Esophagus mucosa (tissue), 1 donor: ENCODE measurements around the gene DAP3. TPM values are rescaled to one million over a fixed set of nuclear protein-coding genes. Genes with fewer than 3 reads are reported as not detected.
"Not testable (repeated sequence)": the region's sequence is repeated elsewhere in the genome, so short reads cannot be mapped to it uniquely, and the experiment has no call there.

Experiments used
- ATAC-seq: fragments of 200-7000 bp; cut with Tn5 transposase; one replicate; pipeline ENCODE4 v1.9.1; 2020
- total RNA-seq: library from RNA; stranded (reverse); gene quantifications from one replicate; pipeline ENCODE4 v1.2.4, GENCODE V29; 2023
- donor health status: DM: yes; HTN: yes; CAD: no.

DAP3 gene
- 69.7 TPM for total RNA-seq

DNA sequence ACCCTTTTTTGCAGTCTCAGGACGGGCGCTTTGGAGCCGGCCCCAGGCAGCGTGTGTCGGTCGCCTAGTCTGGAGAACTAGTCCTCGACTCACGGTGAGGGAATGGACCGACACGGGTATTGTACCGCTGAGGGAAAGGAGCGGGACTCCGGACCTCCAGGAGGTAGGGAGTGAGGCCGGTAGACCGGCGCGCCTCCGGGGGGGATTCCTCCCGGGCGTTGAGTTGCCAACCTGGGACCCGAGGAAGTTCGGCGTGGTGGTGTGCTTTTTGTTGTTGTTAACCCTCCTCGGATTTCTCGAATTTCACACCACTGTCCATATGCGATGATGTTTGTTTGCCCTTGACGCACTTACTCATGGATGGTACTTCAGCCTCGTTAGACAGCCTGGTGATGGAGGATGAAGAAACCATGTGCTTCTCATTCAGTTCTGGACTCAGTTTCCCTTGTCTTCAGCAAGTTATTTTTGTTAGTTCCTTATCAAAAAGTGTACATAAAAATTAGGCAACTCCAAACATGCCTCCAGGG lies at the start of gene DAP3:
Gene DAP3, plus strand, starts transcription at position 11 of the 527 bp plus-strand sequence. CDS start 20,689 bp downstream, outside the sequence.
- ATAC-seq = peak; percentile 1

DNA sequence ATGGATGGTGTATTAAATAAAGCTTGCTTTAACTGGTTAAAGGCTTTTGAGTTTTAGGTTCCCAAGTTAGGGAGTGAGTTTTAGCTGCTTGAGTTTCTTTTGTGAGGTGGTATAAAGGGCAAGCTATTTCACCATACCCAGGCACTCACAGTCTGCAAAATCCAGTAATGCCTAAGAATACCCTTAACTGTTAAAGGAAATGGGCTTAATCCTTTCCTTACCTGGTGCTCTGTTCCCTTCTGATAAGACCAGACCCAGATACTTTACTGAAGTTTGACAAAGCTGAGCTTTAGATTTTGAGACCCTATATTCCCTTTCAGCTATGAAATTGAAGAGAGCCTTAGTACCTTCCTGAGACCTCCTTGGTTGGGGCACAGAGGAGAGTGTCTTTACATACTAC lies 48.5 kb upstream of the DAP3 start:
- no peak for ATAC-seq

DNA sequence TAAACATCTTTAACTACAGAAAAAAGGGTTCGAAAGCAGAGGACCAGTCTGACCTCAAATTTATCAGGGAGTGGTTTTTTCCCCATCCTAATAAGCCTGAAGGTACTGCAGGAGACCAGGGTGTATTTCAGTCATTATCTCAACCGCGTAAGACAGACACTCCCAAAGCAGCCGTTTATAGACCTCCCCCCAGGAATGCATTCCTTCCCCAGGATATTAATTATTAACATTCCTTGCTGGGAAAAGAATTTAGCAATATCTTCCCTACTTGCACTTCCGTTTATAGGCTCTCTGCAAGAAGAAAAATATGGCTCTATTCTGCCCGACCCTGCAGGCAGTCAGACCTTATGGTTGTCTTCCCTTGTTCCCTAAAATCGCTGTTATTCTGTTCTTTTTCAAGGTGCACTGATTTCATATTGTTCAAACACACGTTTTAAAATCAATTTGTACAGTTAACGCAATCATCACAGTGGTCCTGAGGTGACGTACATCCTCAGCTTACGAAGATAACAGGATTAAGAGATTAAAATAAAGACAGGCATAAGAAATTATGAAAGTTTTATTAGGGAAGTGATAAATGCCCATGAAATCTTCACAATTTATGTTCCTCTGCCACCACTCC lies 46.2 kb upstream of the DAP3 start:
- not testable (repeated sequence) for ATAC-seq

DNA sequence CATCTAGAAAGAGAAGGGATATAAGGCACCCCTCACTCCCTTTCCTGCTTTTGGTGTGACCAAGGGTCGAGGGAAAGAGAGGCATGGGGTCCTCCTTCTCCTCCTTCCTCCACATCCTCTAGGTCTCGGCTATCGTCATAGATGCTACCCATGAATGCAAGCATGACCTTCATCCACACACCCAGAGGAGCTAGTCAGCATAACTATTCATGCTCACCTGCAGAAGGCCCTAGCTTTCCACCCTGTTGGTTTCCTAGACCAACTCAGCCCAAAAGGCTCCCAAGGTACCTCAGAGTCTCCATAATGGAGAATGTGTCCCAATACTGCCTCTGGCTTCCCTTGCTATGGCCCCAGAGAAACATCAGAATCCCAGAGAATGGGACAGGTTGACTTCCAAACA lies 45.7 kb upstream of the DAP3 start:
- no peak for ATAC-seq

DNA sequence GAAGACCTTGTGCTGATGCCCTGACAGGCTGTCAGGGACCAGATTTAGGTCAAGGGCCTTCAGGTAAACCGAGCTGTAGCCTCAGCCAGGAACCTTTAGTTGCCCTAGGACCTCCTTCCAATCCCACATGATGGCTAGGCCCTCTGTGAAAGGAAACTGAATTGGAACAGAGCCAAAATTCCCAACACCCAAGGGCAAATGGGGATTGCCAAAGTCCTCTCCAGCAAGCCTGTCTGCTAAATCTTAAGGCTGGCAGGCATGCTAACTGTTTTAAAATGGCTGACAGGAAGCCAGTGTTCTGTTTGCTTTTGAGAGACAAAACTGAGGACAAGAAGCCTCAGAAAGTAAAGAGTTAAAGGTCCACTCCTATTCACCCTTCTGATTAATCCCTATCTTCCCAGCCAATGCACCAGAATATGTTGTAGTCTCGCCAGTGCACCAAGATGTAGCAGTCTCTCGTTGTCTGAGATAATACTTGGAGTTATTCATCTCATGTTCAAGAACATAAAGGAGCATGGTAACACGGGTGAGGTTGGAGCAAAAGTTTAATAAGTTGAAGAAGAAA lies 43.8 kb upstream of the DAP3 start:
- ATAC-seq = no peak

DNA sequence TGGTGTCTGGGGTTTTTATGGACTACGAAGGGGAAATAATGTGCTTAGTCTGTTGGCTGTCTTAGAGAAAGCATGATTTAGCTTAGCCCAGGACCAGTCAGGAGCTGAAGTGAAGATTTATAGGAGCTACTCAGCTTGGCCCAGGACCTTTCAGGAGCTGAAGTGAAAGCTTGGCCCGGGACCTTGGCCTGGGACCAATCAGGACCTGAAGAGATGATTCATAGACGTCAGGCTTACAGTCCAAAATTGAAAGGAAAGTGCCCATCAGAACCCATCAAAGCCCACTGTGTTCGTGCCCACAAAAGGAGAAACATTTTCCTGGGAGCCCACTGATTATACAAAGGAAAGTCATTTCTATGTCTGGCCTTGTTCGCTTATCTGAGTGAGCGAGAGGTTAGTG lies 43.2 kb upstream of the DAP3 start:
- ATAC-seq = no peak

DNA sequence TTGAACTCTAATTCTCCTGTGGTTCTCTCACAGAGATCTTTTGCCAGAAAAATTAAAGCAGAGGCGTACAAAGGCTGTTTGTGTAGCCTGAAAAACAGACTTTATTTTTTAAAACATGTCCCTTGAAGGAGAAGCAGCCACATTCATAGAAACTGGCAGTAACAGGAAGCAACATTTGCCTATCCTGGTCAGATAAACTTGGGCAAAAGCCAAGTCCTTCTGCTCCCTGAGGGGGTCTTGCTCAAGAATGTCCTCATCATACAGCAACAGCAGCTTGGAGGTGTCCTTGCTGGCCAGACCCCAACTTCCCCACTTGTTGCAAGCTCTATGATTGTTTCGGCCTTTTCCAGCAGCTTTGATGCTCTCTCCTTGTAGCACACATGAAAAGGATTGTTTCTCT lies 42.6 kb upstream of the DAP3 start:
- ATAC-seq = no peak

DNA sequence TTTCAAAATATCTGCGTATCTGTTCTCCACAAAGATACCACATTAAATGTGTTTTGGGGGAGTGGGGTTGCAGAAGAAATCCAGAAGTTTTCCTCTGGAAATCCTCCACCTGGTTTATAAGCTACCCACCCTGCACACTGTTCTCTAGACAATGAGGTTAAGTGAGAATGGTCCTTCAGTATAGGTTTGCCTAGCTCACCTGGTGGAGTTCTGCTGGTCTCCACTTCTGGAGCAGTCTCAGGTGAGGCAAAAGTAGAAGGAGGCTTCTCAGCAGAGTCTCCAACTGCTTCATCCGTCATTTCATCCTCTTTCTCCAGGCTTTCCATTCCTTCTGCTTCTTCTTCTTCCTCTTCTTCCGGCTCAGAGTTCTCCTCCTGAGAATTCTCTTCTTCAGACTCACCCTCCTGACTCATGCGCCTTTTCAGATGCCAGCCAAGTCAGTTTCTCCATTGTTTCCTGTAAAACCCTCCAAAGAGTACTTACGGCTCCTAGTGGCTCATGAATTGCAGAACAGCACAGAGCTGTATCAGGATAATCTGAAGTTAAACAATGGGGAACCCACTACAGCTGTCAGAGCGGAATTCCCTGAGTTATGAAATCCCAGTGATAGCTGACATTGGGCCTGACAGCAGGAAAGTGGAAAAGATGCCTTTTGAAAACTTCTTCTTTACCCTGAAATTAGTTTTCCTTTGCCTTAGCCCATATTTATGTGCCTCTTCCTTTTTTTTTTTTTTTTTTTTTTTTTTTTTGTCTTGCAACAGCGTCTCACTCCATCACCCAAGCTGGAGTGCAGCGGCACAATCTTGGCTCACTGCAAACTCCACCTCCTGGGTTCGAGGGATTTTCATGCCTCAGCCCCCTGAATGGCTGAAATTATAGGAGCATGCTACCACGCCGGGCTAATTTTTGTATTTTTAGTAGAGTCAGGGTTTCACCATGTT lies 40.4 kb upstream of the DAP3 start:
- peak; percentile 77 for ATAC-seq

DNA sequence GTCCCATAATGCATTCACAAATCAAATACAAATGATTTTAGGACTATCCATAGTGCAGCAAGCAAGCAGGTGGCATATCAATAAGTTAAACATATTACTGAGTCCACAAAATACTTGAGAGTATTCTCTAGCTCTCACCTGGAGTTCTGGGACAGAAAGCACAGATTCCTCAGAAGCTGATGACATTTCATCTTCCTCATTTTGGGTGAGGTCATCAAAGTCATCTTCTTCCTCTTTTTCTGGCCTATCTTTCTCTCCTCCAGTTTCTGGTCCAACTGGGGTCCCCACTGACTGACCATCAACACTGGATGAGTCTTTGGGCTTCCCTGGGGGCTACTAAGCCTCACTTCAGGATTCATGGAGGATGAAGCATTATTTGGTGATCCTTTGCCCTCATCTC lies 39.2 kb upstream of the DAP3 start:
- no peak for ATAC-seq

DNA sequence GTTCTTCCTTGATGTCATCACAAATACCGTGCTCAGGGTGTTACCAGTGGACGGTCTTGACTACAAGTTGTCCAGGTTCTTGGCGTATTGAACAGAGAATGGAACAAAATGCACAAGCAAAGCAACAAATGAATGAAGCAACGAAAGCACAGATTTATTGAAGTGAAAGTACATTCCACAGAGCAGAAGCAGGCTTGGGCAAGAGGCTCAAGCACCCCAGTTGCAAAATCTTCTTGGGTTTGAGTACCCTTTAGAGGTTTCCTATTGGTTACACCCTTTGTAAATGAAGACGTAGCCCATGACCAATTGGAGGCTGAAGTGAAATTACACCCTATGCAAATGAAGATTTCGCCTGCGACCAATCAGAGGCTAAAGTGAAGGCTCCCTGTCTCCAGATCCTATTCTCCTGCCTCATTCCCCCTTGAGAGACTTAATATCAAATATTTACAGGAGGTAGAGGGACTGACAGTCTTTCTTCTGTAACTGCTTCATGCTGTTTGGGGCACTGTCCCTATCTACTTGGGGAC lies 38.6 kb upstream of the DAP3 start:
- ATAC-seq = peak; percentile 3

DNA sequence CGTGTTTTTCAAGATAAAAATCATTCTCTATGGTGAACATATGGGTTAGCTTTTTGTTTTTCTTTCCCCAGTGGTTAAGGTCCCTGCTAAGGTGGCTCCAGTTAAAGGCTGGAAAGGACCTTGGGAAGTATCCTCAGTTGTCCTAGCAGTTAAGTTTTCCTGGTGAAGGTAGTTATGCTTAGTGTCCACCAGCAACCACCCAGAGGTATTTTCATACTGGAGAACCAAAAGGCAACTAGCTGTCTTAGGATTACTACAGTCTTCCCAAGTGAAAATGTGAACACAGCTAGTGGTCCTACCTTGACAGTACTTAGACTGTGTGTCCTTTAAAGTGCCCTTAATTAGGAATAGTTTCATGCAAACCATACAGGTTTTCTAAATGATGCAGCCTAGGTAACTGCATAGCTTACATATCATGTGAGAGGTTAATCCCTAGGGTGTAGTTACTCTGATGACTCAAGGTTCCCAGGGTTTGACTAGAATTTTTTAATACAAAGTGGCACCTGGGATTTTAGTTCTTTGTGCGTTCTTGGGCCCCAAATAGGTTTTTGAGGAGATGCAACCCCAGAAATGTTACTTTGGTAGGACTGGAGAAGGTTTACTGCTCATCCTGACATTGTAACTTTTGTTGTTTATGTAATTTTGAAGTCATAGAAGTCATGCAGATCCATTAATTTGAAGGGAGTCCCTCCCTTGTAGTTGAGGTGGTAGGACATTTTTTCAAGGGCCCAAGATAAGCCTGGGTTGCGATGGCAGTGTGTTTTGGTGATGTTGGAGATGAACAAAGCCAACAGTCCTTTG lies 36.8 kb upstream of the DAP3 start:
- ATAC-seq = peak; percentile 76

DNA sequence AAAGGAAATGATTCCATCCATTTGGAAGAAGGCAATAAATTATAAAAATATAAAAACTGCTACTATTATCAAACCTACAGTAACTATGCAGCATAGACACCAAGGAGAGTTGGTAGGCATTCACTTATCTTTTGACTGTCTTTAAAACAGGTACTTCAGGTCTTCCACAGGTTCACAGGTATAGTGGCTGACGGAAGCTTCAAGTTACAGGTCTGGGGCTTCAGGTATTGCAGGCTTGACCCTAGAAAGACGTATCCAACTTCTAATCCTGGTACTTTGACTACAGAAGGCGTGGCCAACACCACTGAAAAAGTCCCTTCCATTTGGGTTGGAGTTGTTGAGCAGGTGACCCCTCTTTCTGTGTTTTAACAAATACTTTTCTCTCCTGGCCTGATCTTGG lies 35.9 kb upstream of the DAP3 start:
- peak; percentile 53 for ATAC-seq

DNA sequence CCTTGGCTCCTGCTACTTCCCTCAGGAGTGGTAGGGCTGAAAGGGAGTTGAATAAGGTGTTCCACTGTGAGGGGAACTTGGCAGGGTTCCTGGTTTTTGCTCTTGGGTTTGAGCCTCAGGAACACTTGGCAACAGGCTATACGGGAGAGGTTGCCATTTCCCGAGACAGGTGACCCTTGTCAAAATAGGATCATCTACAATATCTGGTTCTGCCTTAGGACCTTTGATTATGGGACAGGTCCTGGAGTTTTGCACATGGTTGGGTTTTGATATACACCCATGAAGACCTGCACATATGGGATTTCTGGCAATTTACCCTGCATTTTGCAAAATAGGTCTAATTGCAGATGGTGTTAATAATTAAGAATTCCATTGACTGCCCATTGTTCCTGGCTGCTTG lies 31.4 kb upstream of the DAP3 start:
- ATAC-seq = no peak

DNA sequence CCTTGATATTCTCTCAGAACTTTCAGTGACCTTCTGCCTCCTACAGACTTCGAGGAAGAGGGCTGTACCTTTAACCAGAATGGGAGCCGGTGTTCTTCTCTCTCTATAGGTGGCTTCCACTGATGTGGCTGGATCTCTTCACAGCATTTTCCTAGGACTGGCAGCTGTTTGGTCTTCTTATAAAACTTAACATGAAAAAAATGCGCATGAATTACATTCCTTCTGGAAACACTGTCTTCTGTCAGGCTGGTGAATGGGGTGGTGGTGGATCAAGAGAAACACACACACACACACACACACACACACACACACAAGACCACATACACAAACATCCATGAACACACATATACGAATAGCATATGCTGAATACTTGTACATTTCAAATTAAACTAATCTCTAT lies 27.7 kb upstream of the DAP3 start:
- ATAC-seq = not testable (repeated sequence)

DNA sequence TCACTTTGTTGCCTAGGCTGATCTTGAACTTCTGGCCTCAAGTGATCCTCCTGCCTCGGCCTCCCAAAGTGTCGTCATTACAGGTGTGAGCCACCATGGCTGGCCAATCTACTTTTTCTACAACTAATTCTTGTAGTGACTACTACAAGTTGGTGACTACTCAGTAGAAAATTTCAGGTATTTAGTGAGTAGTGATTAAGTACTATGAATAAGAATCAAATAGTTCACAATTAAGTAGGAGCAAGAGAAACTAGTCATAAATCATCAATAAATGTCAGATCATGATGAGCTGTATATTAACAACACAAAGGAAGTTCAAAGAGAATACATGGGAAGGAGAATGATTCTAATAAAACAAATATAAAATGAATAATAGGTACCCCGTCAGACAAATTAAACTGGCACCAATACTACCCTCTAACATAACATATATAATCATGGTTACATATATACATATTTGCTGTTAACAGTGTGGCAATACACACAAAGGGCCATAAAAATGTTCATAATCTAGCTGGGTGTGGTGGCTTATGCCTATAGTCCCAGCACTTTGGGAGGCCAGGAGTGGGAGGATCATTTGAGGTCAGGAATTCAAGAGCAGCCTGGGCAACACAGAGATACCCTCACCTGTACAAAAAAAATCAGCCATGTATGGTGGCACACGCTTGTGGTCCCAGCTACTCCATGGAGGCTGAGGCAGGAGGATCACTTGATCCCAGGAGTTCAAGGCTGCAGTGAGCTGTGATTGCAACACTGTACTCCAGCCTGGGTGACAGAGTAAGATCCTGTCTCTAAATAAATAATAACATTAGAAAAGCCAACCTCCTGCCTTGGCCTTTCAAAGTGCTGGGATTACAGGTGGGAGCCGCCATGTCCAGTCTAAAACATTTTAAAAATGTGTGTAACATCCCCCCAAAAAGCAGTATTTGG lies 19.4 kb upstream of the DAP3 start:
- no peak for ATAC-seq

DNA sequence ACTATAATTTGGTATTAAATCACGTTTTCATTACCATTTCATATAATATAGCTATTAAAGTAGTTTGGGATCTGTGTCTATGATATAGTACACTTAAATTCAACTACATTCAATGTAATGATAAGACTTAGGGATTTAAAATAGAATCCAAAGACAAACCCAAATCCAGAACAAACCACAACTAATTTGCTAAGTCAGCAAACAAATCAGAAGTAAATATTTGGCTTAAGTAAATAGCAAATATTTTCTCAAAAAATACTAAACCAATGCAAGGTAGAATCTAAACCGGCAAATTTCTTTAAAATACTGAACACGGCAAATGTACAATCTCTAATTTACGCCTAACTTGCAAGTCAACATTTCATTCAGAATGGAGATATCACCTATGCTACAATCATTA lies 17.1 kb upstream of the DAP3 start:
- ATAC-seq = no peak

DNA sequence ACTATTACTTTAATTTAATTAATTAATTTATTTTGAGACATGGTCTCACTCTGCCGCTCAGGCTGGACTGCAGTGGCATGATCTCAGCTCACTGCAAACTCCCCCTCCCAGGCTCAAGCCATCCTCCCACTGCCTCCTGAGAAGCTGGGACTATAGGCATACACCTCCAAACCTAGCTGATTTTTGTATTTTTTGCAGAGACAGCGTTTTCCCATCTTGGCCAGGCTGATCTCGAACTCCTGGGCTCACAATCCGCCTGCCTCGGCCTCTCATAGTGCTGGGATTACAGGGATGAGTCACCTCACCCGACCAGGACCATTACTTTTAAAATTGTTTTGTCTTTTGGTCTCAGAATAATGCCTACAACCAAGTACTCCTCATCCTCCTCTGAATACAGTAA lies 15.9 kb upstream of the DAP3 start:
- no peak for ATAC-seq

DNA sequence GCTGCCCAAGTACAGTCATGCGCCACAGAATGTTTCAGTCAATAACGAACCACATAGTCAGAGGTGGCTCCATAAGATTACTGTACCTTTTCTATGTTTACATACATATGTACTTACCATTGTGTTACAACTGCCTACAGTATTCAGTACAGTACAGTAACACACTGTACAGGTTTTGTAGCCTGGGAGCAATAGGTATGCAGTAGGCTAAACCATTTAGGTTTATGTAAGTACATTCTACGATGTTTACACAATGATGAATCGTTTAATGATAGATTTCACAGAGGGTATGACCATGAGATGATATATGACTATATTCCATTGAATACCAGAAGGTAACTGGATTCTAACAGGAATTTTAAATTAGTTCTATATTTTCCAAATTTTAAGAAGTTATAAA lies 10.9 kb upstream of the DAP3 start:
- peak; percentile 74 for ATAC-seq

DNA sequence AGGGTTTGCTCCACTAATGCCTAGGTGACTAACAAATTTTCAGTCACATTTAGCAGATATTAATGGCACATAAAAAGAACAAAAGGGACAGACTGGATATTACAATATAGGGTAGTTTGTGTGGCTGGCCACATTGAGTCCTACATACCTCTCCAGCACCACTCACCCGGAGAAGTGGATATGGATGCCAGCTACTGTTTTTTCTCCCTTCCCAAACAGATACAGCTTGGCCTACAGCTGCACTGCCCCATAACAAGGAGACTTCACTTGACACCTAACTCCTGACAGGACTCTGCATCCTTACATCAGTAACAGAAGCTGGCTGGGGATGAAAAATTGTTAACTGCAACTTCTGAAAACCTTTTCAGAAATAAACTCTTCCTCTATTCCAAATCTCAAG lies 9.9 kb upstream of the DAP3 start:
- ATAC-seq = not testable (repeated sequence)

DNA sequence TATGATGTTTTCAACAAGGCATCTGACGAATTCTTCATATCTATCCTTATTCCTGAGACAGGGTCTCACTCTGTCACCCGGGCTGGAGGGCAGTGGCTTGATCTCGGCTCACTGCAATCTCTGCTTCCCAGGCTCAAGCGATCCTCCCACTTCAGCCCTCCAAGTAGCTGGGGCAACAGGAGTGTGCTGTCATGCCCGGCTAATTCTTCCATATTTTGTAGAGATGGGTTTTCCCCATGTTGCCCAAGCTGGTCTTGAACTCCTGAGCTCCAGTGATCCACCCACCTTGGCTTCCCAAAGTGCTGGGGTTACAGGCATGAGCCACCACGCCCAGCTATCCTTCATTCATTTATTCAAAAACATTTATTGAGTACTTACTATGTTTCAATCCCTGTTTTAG lies 8.4 kb upstream of the DAP3 start:
- ATAC-seq = no peak

DNA sequence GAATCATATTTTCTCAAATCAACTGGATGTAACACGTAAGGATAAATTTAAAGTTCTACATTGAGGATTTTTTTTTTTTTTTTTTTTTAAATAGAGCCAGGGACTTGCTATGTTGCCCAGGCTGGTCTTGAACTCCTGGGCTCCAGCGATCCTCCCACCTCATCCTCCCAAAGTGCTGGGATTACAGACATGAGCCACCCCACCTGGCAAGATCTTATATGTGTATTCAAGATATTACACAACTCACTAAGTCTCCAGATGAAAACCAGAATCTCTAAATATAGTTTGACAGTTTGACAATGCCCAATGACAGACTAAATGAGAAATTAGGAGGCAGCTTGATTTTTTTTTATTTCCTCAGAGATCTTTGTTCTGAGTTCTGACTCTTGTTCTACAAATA lies 7.1 kb upstream of the DAP3 start:
- ATAC-seq = no peak
